Neural cell (in vitro differentiated cells): Measurements from ENCODE around the gene LGALS14.

Source experiments
- EP300 ChIP-seq: fragments of 450-650 bp; conservative IDR thresholded peaks from 2 replicates; pipeline ENCODE4 v1.6.1; 2014; ENCODE audit warnings: antibody characterized with exemption, mild to moderate bottlenecking, moderate library complexity; ENCODE audit not compliant: poor library complexity, severe bottlenecking
- EZH2 ChIP-seq: fragments of 200-600, 300-800 bp; shearing (Covaris generic), sonication (generic); IDR thresholded peaks from 2 replicates; pipeline ENCODE4 v1.6.1; 2014; ENCODE audit warnings: antibody characterized with exemption, low read length, borderline replicate concordance, mild to moderate bottlenecking; ENCODE audit not compliant: insufficient read depth, poor library complexity, severe bottlenecking
- POLR2AphosphoS5 ChIP-seq: IDR thresholded peaks from 2 replicates; pipeline ENCODE4 v1.6.1; 2012
- RAD21 ChIP-seq: fragments of 450-650 bp; conservative IDR thresholded peaks from 2 replicates; pipeline ENCODE4 v1.6.1; 2014; ENCODE audit warnings: antibody characterized with exemption, mild to moderate bottlenecking, moderate library complexity
- SMC3 ChIP-seq: fragments of 450-650 bp; conservative IDR thresholded peaks from 2 replicates; pipeline ENCODE4 v1.6.1; 2014; ENCODE audit warnings: antibody characterized with exemption, mild to moderate bottlenecking, moderate library complexity; ENCODE audit not compliant: poor library complexity
- TAF1 ChIP-seq: IDR thresholded peaks from 2 replicates; pipeline ENCODE4 v1.6.1; 2012; ENCODE audit warnings: low read depth
- TF ChIP-seq, protein P1 (sequence below): fragments of 450-650 bp; IDR thresholded peaks from 2 replicates; pipeline ENCODE4 v1.5.1; 2014; ENCODE audit warnings: antibody characterized with exemption, mild to moderate bottlenecking, moderate library complexity; ENCODE audit not compliant: poor library complexity, severe bottlenecking
- TF ChIP-seq, protein P2 (sequence below): IDR thresholded peaks from 2 replicates; pipeline ENCODE4 v1.6.1; 2012; ENCODE audit warnings: borderline replicate concordance

DNA sequence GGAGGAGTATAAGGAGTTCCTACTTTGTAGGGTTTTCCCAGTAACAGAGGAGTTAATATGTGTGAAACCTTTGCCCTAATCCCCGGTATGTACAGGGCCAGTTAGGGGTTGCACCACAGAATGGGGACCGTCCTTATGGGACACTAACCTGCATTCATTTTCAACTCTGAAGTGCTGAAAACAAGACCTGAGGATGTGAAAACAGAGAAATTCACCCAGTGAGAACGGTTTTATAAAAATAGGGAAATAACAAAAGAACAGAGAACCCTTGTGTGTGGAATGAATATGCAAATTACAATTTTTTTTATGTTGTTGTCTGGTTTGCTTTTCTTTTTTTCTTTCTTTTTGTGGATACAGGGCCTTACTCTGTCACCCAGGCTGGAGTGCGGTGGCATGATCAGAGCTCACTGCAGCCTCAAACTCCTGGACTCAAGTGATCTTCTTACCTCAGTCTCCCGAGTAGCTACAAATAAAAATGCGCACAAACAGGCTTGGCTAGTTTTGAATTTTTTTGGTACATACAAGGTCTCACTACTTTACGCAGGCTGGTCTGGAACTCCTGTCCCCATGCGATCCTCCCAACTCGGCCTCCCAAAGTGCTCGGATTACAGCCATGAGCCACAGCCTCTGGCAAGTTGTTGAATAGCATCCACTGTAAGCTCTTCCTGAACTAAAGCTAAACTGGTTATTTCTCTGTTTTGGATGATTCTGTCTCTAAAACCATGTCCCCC, 23.0 kb downstream of the LGALS14 start:
- TF ChIP-seq, protein P1, sequence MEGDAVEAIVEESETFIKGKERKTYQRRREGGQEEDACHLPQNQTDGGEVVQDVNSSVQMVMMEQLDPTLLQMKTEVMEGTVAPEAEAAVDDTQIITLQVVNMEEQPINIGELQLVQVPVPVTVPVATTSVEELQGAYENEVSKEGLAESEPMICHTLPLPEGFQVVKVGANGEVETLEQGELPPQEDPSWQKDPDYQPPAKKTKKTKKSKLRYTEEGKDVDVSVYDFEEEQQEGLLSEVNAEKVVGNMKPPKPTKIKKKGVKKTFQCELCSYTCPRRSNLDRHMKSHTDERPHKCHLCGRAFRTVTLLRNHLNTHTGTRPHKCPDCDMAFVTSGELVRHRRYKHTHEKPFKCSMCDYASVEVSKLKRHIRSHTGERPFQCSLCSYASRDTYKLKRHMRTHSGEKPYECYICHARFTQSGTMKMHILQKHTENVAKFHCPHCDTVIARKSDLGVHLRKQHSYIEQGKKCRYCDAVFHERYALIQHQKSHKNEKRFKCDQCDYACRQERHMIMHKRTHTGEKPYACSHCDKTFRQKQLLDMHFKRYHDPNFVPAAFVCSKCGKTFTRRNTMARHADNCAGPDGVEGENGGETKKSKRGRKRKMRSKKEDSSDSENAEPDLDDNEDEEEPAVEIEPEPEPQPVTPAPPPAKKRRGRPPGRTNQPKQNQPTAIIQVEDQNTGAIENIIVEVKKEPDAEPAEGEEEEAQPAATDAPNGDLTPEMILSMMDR: no peak
- TF ChIP-seq POLR2AphosphoS5: no peak
- TF ChIP-seq EP300: no peak
- TF ChIP-seq, protein P2, sequence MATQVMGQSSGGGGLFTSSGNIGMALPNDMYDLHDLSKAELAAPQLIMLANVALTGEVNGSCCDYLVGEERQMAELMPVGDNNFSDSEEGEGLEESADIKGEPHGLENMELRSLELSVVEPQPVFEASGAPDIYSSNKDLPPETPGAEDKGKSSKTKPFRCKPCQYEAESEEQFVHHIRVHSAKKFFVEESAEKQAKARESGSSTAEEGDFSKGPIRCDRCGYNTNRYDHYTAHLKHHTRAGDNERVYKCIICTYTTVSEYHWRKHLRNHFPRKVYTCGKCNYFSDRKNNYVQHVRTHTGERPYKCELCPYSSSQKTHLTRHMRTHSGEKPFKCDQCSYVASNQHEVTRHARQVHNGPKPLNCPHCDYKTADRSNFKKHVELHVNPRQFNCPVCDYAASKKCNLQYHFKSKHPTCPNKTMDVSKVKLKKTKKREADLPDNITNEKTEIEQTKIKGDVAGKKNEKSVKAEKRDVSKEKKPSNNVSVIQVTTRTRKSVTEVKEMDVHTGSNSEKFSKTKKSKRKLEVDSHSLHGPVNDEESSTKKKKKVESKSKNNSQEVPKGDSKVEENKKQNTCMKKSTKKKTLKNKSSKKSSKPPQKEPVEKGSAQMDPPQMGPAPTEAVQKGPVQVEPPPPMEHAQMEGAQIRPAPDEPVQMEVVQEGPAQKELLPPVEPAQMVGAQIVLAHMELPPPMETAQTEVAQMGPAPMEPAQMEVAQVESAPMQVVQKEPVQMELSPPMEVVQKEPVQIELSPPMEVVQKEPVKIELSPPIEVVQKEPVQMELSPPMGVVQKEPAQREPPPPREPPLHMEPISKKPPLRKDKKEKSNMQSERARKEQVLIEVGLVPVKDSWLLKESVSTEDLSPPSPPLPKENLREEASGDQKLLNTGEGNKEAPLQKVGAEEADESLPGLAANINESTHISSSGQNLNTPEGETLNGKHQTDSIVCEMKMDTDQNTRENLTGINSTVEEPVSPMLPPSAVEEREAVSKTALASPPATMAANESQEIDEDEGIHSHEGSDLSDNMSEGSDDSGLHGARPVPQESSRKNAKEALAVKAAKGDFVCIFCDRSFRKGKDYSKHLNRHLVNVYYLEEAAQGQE: no peak
- no peak for TF ChIP-seq EZH2
- TF ChIP-seq RAD21: no peak
- no peak for TF ChIP-seq TAF1
- no peak for TF ChIP-seq SMC3
